NOMO-1 treated with DMSO at 0.1 percent for 48 hours (cell line): Measurements from ENCODE around the gene FGD3.
"Not testable (repeated sequence)": the region's sequence is repeated elsewhere in the genome, so short reads cannot be mapped to it uniquely, and the experiment has no call there.

Experiments
- DNase-seq: peaks from one replicate; lab custom pipeline; 2025; ENCODE audit not compliant: unreplicated experiment; lab: John Stamatoyannopoulos, UW

The FGD3 gene

DNA sequence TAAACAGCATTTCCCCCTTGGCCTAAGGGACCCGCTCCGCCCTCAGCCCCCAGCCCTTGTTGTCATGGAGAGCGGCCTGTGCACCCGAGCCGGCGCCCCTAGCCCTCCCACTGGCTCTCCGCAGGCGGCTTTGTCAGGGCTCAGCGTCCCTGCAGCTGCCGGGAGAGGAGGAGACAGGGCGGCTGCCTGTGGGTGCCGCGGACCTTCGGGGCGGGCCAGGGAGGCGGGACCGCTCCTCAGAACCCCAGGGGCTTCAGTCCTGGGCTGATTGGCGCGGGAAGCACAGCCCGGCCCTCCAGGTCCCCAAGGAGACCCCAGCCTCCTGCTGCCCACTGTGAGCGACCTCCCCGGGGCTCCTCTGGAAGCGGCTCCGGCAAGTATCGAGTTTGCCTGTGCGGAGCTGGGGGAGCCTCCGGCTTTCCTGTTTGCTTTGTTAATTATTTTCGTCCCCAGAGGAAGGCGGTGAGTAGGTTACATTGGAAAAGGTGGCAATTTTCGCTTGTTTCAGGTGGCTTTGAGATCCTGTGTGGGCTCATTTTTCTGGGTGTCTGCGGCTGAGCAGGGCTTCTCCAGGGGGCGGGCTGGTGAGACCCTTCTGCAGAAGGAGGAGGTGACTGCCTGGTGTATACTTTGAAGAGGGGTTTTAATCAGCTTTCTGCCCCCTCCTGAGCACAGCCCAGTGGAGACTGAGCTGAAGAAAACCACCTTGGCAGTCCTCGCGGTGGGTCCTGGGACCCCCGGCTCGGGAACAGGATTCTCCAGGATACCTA is at the start of gene FGD3:
TSS of gene FGD3 (plus strand) at position 256 of the 770 bp plus-strand sequence. CDS start 28,734 bp downstream, outside the sequence.
- DNase-seq: no peak

- not testable (repeated sequence) for DNase-seq
Observed at GRCh38 chr9:92905137-92905536, 42.2 kb upstream of the FGD3 start.

GRCh38 chr9:92911511-92912475 is 35.5 kb upstream of the FGD3 start:
- no peak for DNase-seq

GRCh38 chr9:92917176-92917800 is 30.0 kb upstream of the FGD3 start:
- peak; percentile 83 for DNase-seq

- DNase-seq: no peak
Observed at GRCh38 chr9:92920437-92920836, 26.9 kb upstream of the FGD3 start.

DNA sequence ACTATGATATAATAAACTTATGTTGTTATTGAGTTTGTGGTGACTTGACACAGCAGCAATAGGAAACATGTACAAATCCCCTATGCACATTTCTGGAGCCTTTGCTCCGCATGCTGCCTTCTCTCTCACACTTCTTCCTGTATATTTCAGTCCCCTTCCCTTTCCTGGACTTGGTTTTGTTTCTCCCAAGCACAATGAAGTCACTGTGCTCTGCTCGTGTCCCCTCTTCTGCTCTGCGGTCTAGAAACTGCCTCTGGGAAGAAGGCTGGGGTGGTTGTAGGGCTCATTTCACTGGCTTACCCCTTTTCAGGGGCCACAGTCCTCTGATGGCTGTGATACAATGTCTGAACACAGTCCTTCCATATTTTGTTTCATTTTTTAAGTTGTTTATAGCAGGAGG is 15.7 kb upstream of the FGD3 start:
- DNase-seq: no peak

GRCh38 chr9:92934321-92934720 is 13.0 kb upstream of the FGD3 start:
- no peak for DNase-seq

DNA sequence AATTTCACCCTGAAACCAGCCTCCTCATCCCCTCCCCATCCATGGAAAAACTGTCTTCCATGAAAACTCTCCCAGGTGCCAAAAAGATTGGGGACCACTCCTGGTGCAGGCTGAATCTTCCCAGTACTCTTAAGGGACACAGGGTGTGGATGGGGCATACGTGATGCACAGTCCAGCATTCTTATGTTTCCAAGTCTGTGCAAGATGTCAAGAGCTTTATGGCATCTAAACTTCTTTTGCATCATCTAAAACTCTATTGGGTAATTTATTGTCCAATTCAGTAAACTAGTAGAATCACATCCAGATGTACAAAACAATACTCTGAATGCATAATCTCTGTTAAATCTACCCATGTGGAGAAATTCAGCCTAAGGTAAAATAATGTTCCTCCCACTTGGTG is 9.3 kb upstream of the FGD3 start:
- DNase-seq: no peak

GRCh38 chr9:92941861-92942260 is 5.5 kb upstream of the FGD3 start:
- no peak for DNase-seq

DNA sequence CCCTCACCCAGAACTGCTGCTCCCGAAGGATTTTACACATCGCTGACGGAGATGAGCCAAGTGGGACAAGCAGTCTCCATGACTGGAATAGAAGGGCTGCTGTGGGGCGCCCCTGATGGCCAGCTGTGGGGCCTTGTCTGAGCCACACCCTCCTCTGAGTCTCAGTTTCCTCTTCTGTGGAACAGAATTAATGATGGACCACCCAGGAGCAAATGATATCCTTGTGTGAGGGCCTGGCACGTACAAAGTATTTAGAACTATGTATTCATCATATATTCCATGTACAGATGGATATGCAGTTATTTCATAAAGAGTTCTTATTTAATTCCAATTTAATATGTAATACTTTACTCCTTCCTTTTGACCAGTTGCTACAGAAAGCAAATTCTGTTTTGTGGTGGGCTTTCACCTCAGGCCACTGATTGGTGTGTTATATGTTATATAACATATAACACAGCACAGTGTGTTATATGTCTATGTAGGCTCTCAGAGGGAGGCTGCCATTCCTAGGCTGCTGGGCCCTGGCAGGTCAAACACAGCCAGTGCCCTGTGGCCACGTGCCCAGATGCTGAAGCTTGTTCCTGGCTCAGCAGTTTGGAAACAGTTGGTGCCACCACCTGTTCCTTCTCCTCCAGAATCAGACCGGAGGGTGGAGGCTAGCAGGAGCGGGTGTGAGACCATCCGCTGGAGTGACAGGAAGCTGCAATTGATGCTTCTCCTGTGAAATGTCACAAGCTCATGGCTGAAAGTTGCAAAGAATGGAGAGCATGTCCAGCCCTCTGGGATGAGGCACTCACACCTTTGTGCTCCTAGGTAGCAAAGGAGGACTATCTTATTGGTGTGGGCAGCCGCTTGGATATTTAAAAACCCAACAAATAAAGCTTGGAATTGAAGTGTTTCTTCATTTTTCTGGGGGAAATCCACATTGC is 4.4 kb upstream of the FGD3 start:
- no peak for DNase-seq

DNA sequence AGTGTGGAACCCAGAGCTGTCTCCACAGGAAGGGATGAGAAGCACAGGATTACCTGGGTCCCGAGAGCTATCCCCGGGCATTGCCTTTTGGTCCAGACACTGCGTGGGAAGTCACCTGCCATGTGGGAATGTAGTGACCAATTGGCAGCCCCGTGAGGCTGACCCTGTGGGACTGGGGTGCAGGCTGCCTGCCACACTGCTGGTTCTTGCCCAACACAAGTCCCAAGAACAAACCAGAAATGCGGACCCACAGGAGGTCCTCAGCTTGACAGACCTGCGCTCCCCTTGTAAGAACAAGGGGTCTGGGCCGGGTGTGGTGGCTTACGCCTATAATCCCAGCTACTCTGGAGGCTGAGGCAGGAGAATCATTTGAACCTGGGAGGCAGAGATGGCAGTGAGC is 2.4 kb upstream of the FGD3 start:
- no peak for DNase-seq

DNA sequence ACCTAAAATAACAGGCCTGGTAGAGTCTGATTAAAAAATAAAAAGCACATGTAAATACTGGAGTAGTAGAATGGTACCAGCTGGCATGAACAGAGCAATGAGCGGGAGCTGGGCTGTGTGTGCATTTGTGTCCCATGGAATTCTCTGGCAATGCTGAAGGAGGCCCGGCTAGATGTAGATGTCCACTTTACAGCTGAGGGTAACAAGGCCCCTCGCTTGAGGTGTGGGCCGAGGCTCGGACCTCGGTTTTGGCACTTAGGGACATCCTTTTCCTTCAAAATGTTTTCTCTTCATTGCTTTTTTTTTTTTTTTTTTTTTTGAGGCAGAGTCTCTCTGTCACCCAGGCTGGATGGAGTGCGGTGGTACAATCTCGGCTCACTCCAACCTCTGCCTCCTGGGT is 1.5 kb upstream of the FGD3 start:
- no peak for DNase-seq

GRCh38 chr9:92948038-92948534 is 763 bp downstream of the FGD3 start:
- DNase-seq: no peak

DNA sequence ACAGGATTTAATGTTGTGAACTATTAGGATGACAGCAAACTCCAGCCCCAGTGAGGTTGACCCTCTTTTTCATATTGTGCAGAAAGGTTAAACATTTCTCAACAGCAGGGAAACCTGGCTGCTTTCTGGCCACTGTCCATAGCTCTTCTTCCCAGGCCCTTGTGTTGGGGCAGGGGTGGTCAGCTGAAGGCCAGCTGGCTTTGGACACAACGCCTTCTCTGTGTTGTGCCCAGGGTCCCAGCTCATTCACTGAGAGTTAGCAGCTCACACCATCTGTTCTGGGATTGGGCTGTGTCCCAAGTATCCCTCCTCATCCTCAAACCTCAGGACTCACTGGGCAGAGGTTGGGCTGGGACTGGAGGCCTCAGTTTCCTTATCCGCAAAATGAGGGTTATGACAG is 1.3 kb downstream of the FGD3 start:
- DNase-seq: no peak

GRCh38 chr9:92949266-92949982 is 2.1 kb downstream of the FGD3 start:
- DNase-seq: no peak

- DNase-seq: no peak
Observed at GRCh38 chr9:92950359-92950955, 3.1 kb downstream of the FGD3 start.

DNA sequence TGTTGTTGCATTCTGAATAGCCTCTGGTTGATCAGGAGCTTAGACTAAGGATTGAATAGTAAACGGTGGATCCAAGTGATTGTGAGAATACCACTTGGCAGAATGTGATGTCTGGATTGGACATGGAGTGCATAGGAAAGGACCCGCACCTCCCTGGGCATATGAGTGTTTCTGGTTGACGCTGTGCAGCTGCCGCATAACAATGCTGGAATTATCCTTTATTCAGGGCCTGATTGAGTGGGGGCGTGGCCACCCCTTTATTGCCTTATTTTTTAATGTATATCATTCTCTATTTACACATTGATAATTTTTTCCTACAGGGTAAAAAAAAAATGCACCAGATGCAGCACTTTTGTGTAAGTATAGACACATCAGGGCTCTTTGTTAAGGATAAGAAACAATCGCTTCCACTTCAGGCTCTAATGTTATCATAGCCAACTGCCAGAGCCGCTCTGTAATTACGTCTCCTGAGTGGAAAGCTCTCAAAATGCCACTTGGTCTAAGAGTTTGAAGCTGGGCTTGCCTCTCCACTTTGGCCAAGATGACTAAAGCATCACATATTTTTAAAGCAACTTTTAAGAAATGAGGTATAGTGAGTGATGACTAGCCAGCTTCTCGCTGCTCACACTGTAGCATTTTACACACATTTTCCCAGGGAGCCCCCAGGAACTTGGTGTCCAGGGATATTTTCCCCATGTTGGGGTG is 5.7 kb downstream of the FGD3 start:
- no peak for DNase-seq

GRCh38 chr9:92954049-92954861 is 6.9 kb downstream of the FGD3 start:
- DNase-seq: no peak
